PFSK-1 (cell line): Measurements from ENCODE around the gene POP5.

Experiments used
- FOXP2 ChIP-seq: optimal IDR thresholded peaks from 2 replicates; pipeline ENCODE3; 2011; ENCODE audit warnings: borderline replicate concordance, control low read depth, inconsistent platforms; ENCODE audit not compliant: insufficient read depth; ENCODE audit errors: extremely low read length, extremely low read depth
- POLR2AphosphoS5 ChIP-seq: IDR thresholded peaks from 2 replicates; pipeline ENCODE4 v1.6.1; 2012; ENCODE audit warnings: low read depth, mild to moderate bottlenecking, control low read depth, low read length, moderate library complexity
- REST ChIP-seq, 2 experiments: IDR thresholded peaks; 2 replicates each; pipeline versions ENCODE4 v1.6.1 to v1.8.0; 2011 to 2012; ENCODE audit warnings: low read depth in 2 of 2, low read length in 2 of 2, control low read depth in 1 of 2, inconsistent platforms in 1 of 2, mild to moderate bottlenecking in 1 of 2, moderate library complexity in 1 of 2; ENCODE audit not compliant: insufficient read depth in 1 of 2
- SIN3A ChIP-seq: IDR thresholded peaks from 2 replicates; pipeline ENCODE4 v1.6.1; 2012; ENCODE audit warnings: mild to moderate bottlenecking, low read length, moderate library complexity, borderline replicate concordance; ENCODE audit not compliant: insufficient read depth
- TAF1 ChIP-seq: IDR thresholded peaks from 2 replicates; pipeline ENCODE4 v1.6.1; 2012; ENCODE audit warnings: low read length, control low read depth, borderline replicate concordance; ENCODE audit not compliant: insufficient read depth

Gene POP5

GRCh38 chr12:120599672-120600552 is 18.7 kb upstream of the POP5 start:
- no peak for TF ChIP-seq TAF1
- no peak for TF ChIP-seq FOXP2

DNA sequence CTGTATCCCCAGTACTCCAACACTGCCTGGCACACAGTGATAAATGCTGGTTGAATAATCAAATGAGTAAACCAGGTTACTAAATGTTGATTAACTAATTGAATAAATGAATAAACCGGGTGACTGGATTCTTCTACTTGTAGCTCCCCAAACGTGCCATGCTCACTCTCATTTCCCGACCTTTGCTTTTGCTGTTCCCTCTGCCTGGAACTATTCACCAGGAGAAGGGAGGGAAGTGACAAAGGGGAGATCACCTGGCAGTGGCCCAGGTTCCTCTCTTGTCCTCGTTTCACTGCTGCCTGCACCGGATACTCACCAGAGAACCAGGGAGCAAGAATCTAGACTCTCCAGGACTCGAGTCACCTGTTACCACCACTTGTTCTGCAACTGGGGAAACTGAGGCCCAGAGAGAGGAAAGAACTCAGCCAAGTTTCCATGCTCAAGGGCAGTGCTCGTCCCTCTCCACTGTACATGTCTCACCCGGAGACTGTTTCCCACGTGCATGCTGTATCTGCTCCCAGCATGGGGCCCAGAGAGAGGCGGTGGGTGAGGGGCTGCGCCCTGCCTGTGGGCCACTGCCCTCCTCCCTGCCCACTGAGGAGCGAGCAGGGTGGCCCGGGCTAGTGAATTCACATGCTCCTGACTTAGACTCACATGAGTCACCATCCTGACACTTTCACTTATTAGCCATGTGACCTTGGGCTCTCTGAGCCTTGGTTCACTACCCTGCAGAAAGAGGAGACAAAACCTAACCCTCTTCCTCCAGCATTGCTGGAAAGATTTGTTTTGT is 17.7 kb upstream of the POP5 start:
- TF ChIP-seq POLR2AphosphoS5 (no peak), SIN3A (no peak), REST (IDR thresholded peaks at IDR 0.05; ENCODE audit: insufficient read depth in 1 of 2, low read depth in 2 of 2, low read length in 2 of 2) (no peak), FOXP2 (no peak), TAF1 (no peak)

DNA sequence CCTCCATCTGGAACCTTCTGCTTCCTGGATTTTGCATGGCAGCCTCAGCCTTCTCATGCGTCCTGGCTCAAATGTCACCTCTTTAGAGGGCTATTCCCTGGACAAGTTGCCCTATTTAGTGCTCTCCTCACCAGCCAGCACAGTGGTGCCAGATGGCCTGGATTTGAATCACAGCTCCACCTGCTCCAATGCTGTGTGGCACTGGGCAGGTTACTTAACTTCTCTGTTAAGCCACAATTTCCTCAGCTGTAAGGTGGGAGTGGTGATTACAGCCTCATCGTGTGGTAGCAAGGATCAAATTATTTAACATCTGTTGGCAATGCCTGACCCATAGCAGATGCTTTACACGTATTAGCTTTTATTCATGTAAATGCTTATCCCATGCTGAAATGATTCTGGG is 16.7 kb upstream of the POP5 start:
- no peak for TF ChIP-seq FOXP2
- TF ChIP-seq POLR2AphosphoS5 = no peak

GRCh38 chr12:120596901-120597300 is 15.7 kb upstream of the POP5 start:
- TF ChIP-seq POLR2AphosphoS5 (no peak), SIN3A (no peak), TAF1 (no peak), FOXP2 (no peak), REST (IDR thresholded peaks at IDR 0.05; ENCODE audit: insufficient read depth in 1 of 2, low read depth in 2 of 2, low read length in 2 of 2) (no peak)

GRCh38 chr12:120592121-120593049 is 11.2 kb upstream of the POP5 start:
- no peak for TF ChIP-seq FOXP2
- TF ChIP-seq TAF1 = no peak
- TF ChIP-seq SIN3A = no peak

DNA sequence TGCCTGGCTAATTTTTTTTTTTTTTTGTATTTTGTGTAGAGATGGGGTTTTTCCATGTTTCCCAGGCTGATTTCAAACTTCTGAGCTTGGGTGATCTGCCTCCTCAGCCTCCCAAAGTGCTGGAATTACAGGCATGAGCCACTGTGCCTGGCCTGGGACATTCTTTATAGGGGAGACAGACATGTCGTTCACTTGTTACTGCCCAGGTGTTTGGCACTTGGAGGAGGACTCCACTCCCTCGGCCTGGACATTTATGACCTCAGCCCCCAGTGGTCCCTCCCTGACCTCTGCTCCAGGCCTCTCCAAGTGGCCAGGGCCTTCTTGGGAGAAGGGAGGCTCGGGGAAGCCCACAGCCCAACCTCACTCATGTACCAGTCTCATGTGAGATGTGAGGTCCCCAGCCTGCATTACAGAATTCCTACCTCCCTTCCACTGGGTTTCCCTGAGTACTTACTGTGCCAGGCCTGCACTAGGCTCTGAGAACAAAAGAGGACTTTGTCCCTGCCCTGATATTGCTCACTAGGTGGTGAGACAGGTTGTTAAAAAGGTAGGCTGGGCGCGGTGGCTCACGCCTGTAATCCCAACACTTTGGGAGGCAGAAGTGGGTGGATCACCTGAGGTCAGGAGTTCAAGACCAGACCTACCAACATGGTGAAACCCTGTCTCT is 9.7 kb upstream of the POP5 start:
- TF ChIP-seq POLR2AphosphoS5 (no peak), REST (IDR thresholded peaks at IDR 0.05; ENCODE audit: insufficient read depth in 1 of 2, low read depth in 2 of 2, low read length in 2 of 2) (no peak), SIN3A (no peak), FOXP2 (no peak), TAF1 (no peak)
